Measurements from ENCODE around the gene CAPN7. TPM values are rescaled to one million over a fixed set of nuclear protein-coding genes. Genes with fewer than 3 reads are reported as not detected.

Gene CAPN7
- total RNA-seq, 1 donor from 2014 or later = 57.7 TPM

GRCh38 chr3:15181511-15181910, 24.5 kb upstream of the CAPN7 start:
- Mint-ChIP-seq H3K4me3 (no peak overlapping the region), H3K36me3 (no peaks in the 10 kb centered on the region), H3K4me1 (peaks cover 5% of the 10 kb centered on the region), H3K9me3 (peaks cover 4% of the 10 kb centered on the region), H3K27ac (no peak overlapping the region), H3K27me3 (ENCODE audit: insufficient read depth, low read depth) (peaks cover 2% of the 10 kb centered on the region)
- no peaks in the 10 kb centered on the region for H3K36me3 ChIP-seq
- no peaks in the 10 kb centered on the region for H3K27me3 ChIP-seq
- H3K79me2 ChIP-seq (ENCODE audit: low read depth) = no peaks in the 10 kb centered on the region
- no peaks in the 10 kb centered on the region for H3K9me3 ChIP-seq (ENCODE audit: low read depth)
- H3K9ac ChIP-seq = no peak overlapping the region
- no peak overlapping the region for H3K27ac ChIP-seq
- H3K4me2 ChIP-seq = no peak overlapping the region
- H4K20me1 ChIP-seq (ENCODE audit: low read depth) = no peaks in the 10 kb centered on the region
- DNase-seq (ENCODE audit: low spot score) = no peak
- H3K4me3 ChIP-seq = no peak overlapping the region
- H3F3A ChIP-seq (ENCODE audit: low read depth) = no peaks in the 10 kb centered on the region
- no peak for TF ChIP-seq EZH2 (IDR thresholded peaks at IDR 0.05)
- TF ChIP-seq, protein P1, sequence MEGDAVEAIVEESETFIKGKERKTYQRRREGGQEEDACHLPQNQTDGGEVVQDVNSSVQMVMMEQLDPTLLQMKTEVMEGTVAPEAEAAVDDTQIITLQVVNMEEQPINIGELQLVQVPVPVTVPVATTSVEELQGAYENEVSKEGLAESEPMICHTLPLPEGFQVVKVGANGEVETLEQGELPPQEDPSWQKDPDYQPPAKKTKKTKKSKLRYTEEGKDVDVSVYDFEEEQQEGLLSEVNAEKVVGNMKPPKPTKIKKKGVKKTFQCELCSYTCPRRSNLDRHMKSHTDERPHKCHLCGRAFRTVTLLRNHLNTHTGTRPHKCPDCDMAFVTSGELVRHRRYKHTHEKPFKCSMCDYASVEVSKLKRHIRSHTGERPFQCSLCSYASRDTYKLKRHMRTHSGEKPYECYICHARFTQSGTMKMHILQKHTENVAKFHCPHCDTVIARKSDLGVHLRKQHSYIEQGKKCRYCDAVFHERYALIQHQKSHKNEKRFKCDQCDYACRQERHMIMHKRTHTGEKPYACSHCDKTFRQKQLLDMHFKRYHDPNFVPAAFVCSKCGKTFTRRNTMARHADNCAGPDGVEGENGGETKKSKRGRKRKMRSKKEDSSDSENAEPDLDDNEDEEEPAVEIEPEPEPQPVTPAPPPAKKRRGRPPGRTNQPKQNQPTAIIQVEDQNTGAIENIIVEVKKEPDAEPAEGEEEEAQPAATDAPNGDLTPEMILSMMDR (IDR thresholded peaks at IDR 0.05) = no peak
- no peak for TF ChIP-seq EZH2phosphoT487 (IDR thresholded peaks at IDR 0.05)
- H2AFZ ChIP-seq (replicated peaks) = no peak overlapping the region
- H3K4me1 ChIP-seq = no peaks in the 10 kb centered on the region

DNA sequence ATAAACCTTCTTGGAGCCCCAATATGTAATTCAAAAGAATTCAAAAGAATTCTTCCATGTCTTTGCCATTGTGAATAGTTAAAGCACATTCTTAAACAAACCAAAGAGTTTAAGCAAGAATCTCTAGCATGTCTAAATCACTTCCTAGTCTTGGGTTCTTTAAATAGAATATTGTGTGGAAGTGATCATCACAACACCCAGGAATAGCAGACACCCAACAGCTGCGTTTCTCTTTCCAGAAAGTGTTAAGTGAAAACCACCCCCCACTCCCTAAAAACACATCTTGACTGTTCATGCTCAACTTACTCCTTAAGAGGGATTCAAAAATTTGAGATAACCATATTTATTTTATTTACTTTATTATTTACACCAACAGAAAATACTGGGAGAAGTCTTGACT, 24.1 kb upstream of the CAPN7 start:
- Histone ChIP-seq H3K4me2 (no peak overlapping the region), H3K9ac (no peak overlapping the region), H3K4me3 (no peak overlapping the region), H3K27ac (no peak overlapping the region), H2AFZ (replicated peaks) (no peak overlapping the region), H3K9me3 (ENCODE audit: low read depth) (no peaks in the 10 kb centered on the region), H3K4me1 (no peaks in the 10 kb centered on the region), H4K20me1 (ENCODE audit: low read depth) (no peaks in the 10 kb centered on the region), H3K79me2 (ENCODE audit: low read depth) (no peaks in the 10 kb centered on the region), H3F3A (ENCODE audit: low read depth) (no peaks in the 10 kb centered on the region), H3K27me3 (no peaks in the 10 kb centered on the region), H3K36me3 (no peaks in the 10 kb centered on the region)
- Mint-ChIP-seq H3K27me3 (ENCODE audit: insufficient read depth, low read depth) (peaks cover 2% of the 10 kb centered on the region), H3K36me3 (no peaks in the 10 kb centered on the region), H3K4me3 (no peak overlapping the region), H3K4me1 (peaks cover 7% of the 10 kb centered on the region), H3K27ac (no peak overlapping the region), H3K9me3 (peaks cover 6% of the 10 kb centered on the region)
- DNase-seq (ENCODE audit: low spot score) = no peak
- TF ChIP-seq, protein P1 (IDR thresholded peaks at IDR 0.05) = no peak
- TF ChIP-seq EZH2phosphoT487 (IDR thresholded peaks at IDR 0.05) (no peak), EZH2 (IDR thresholded peaks at IDR 0.05) (no peak)

GRCh38 chr3:15183011-15183410, 23.0 kb upstream of the CAPN7 start:
- Histone ChIP-seq H2AFZ (replicated peaks) (no peak overlapping the region), H3K9me3 (ENCODE audit: low read depth) (no peaks in the 10 kb centered on the region), H3K79me2 (ENCODE audit: low read depth) (no peaks in the 10 kb centered on the region), H3F3A (ENCODE audit: low read depth) (no peaks in the 10 kb centered on the region), H3K9ac (no peak overlapping the region), H3K27me3 (no peaks in the 10 kb centered on the region), H3K4me1 (no peaks in the 10 kb centered on the region), H3K4me2 (no peak overlapping the region), H4K20me1 (ENCODE audit: low read depth) (no peaks in the 10 kb centered on the region), H3K27ac (no peak overlapping the region), H3K36me3 (no peaks in the 10 kb centered on the region), H3K4me3 (no peak overlapping the region)
- no peak for DNase-seq (ENCODE audit: low spot score)
- Mint-ChIP-seq H3K27me3 (ENCODE audit: insufficient read depth, low read depth) (peaks cover 2% of the 10 kb centered on the region), H3K9me3 (peaks cover 6% of the 10 kb centered on the region), H3K4me3 (no peak overlapping the region), H3K27ac (no peak overlapping the region), H3K4me1 (peaks cover 7% of the 10 kb centered on the region), H3K36me3 (no peaks in the 10 kb centered on the region)
- TF ChIP-seq EZH2 (IDR thresholded peaks at IDR 0.05) = no peak
- TF ChIP-seq EZH2phosphoT487 (IDR thresholded peaks at IDR 0.05) = no peak
- TF ChIP-seq, protein P1 (IDR thresholded peaks at IDR 0.05) = no peak
